Measurements from ENCODE around the gene ZFAND5. TPM values are rescaled to one million over a fixed set of nuclear protein-coding genes. Genes with fewer than 3 reads are reported as not detected.
A peak's percentile ranks its signal among the peaks of the same experiment; 100 is the strongest.

ZFAND5 gene
- total and polyA plus RNA-seq, 2 of the 13 experiments (the other 11 are each of a cell fraction or from before 2014, with no cell fraction given): 53.4 to 60.2 TPM

DNA sequence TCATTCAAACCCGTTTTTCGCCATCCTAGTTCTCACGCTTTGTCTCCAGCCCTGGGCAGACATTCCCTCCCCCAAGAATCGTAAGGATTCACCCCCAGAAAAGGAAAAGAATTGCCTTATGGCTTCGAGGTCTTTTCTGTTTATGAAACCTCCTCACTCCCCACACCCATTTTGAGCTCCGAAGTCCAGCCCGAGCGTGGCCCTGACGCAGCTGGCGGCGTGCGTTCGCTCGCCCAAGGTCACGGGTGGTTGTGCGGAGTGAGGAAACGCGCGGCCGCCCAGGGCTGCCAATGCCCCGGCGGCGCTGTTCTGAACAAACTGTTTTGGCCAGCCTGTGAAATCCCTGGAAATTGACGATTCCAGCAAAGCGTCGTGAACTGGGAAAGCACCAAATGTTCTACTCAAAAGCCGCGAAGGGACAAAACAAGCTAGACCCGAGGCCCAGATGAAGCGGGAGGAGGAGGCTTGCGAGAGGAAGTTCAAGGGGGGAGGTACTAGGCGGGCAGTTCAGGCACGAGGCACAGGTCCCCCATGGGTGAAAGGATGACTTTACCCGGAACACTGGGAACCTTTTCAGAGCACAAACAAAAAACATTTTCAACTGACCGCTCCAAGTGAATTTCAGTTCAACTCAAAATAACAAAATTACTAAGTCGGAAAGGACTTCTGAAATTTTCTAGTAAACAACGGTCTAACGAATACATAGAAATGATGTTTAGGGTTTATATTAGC is 683 bp upstream of the ZFAND5 start (continued):
- TF ChIP-seq, protein P1, sequence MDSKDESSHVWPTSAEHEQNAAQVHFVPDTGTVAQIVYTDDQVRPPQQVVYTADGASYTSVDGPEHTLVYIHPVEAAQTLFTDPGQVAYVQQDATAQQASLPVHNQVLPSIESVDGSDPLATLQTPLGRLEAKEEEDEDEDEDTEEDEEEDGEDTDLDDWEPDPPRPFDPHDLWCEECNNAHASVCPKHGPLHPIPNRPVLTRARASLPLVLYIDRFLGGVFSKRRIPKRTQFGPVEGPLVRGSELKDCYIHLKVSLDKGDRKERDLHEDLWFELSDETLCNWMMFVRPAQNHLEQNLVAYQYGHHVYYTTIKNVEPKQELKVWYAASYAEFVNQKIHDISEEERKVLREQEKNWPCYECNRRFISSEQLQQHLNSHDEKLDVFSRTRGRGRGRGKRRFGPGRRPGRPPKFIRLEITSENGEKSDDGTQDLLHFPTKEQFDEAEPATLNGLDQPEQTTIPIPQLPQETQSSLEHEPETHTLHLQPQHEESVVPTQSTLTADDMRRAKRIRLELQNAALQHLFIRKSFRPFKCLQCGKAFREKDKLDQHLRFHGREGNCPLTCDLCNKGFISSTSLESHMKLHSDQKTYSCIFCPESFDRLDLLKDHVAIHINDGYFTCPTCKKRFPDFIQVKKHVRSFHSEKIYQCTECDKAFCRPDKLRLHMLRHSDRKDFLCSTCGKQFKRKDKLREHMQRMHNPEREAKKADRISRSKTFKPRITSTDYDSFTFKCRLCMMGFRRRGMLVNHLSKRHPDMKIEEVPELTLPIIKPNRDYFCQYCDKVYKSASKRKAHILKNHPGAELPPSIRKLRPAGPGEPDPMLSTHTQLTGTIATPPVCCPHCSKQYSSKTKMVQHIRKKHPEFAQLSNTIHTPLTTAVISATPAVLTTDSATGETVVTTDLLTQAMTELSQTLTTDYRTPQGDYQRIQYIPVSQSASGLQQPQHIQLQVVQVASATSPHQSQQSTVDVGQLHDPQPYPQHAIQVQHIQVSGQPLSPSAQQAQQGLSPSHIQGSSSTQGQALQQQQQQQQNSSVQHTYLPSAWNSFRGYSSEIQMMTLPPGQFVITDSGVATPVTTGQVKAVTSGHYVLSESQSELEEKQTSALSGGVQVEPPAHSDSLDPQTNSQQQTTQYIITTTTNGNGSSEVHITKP (CRISPR knock-in tag; IDR thresholded peaks at IDR 0.05; ENCODE audit: low read depth): 0 out of 2 replicates have a peak, but pooled peaks have one; percentile 41
- TF ChIP-seq CENPX (CRISPR knock-in tag; IDR thresholded peaks at IDR 0.05) (no peak), REXO4 (CRISPR knock-in tag; IDR thresholded peaks at IDR 0.05; ENCODE audit: borderline replicate concordance) (no peak), GPN1 (CRISPR knock-in tag; IDR thresholded peaks at IDR 0.05; ENCODE audit: borderline replicate concordance) (no peak), DMAP1 (CRISPR knock-in tag; IDR thresholded peaks at IDR 0.05) (peak; percentile 90), KDM6A (CRISPR knock-in tag; IDR thresholded peaks at IDR 0.05; ENCODE audit: low read depth) (peak; percentile 54; the same call in 1 of the 2 replicates), LCORL (IDR thresholded peaks at IDR 0.05) (no peak), LCORL (CRISPR knock-in tag; IDR thresholded peaks at IDR 0.05) (peak; percentile 49), SRY (CRISPR knock-in tag; IDR thresholded peaks at IDR 0.05) (no peak), ZNF644 (CRISPR knock-in tag; IDR thresholded peaks at IDR 0.05; ENCODE audit: low read depth) (no peak), NBN (conservative IDR thresholded peaks at IDR 0.05) (no peak), FOXM1 (CRISPR knock-in tag; IDR thresholded peaks at IDR 0.05) (no peak), SP2 (CRISPR knock-in tag; IDR thresholded peaks at IDR 0.05) (no peak), KLF16 (CRISPR knock-in tag; IDR thresholded peaks at IDR 0.05) (no peak), ZNF143 (CRISPR knock-in tag; IDR thresholded peaks at IDR 0.05) (no peak), ZNF678 (CRISPR knock-in tag; IDR thresholded peaks at IDR 0.05) (no peak), XBP1 (CRISPR knock-in tag; IDR thresholded peaks at IDR 0.05) (no peak), NRL (CRISPR knock-in tag; IDR thresholded peaks at IDR 0.05; ENCODE audit: borderline replicate concordance) (no peak), HNRNPUL1 (IDR thresholded peaks at IDR 0.05; ENCODE audit: low read depth, low read length) (no peak), HOXD1 (CRISPR knock-in tag; IDR thresholded peaks at IDR 0.05) (no peak), RXRA (CRISPR knock-in tag; IDR thresholded peaks at IDR 0.05) (0 out of 2 replicates have a peak, but pooled peaks have one; percentile 28), ARNTL (CRISPR knock-in tag; IDR thresholded peaks at IDR 0.05) (peak; percentile 29; the same call in 1 of the 2 replicates), NR1H2 (CRISPR knock-in tag; IDR thresholded peaks at IDR 0.05; ENCODE audit: borderline replicate concordance, low read depth) (no peak), ZSCAN30 (CRISPR knock-in tag; IDR thresholded peaks at IDR 0.05) (no peak), HOXA5 (CRISPR knock-in tag; IDR thresholded peaks at IDR 0.05) (no peak), BCL6 (CRISPR knock-in tag; IDR thresholded peaks at IDR 0.05) (peak; percentile 68)
- TF ChIP-seq, protein P2, sequence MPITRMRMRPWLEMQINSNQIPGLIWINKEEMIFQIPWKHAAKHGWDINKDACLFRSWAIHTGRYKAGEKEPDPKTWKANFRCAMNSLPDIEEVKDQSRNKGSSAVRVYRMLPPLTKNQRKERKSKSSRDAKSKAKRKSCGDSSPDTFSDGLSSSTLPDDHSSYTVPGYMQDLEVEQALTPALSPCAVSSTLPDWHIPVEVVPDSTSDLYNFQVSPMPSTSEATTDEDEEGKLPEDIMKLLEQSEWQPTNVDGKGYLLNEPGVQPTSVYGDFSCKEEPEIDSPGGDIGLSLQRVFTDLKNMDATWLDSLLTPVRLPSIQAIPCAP (CRISPR knock-in tag; IDR thresholded peaks at IDR 0.05; ENCODE audit: low read depth): no peak
- TF ChIP-seq, protein P3, sequence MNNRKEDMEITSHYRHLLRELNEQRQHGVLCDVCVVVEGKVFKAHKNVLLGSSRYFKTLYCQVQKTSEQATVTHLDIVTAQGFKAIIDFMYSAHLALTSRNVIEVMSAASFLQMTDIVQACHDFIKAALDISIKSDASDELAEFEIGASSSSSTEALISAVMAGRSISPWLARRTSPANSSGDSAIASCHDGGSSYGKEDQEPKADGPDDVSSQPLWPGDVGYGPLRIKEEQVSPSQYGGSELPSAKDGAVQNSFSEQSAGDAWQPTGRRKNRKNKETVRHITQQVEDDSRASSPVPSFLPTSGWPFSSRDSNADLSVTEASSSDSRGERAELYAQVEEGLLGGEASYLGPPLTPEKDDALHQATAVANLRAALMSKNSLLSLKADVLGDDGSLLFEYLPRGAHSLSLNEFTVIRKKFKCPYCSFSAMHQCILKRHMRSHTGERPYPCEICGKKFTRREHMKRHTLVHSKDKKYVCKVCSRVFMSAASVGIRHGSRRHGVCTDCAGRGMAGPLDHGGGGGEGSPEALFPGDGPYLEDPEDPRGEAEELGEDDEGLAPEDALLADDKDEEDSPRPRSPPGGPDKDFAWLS (CRISPR knock-in tag; IDR thresholded peaks at IDR 0.05; ENCODE audit: borderline replicate concordance): no peak

Measured in HepG2 (cell line).